GM23338 (cell line): ENCODE results near the gene LAMC3. TPM values are rescaled to one million over a fixed set of nuclear protein-coding genes. Genes with fewer than 3 reads are reported as not detected.

Experiments used
- ATAC-seq: fragments of 200-7000 bp; cut with Tn5 transposase; 3 replicates; pipeline ENCODE4 v1.9.1; 2020
- DNase-seq: peaks from one replicate; pipeline ENCODE4 v3.0.0-alpha.2; 2015; ENCODE audit warnings: low spot score
- H2AFZ ChIP-seq: fragments of 200-600 bp; sonication (generic); 2 replicates; pipeline ENCODE4 v1.8.0; 2016; ENCODE audit warnings: antibody characterized with exemption, mild to moderate bottlenecking, moderate library complexity
- H3F3A ChIP-seq: fragments of 200-600 bp; sonication (generic); replicated peaks from 2 replicates; pipeline ENCODE4 v1.8.0; 2017; ENCODE audit warnings: antibody characterized with exemption, mixed run types, low read depth
- H3K27ac ChIP-seq: fragments of 200-600 bp; sonication (generic); 2 replicates; pipeline ENCODE4 v1.6.1; 2016; ENCODE audit warnings: low read depth
- H3K27me3 ChIP-seq: fragments of 200-600 bp; sonication (generic); 2 replicates; pipeline ENCODE4 v1.8.0; 2016; ENCODE audit warnings: mild to moderate bottlenecking, mixed run types, moderate library complexity; ENCODE audit not compliant: insufficient read depth
- H3K36me3 ChIP-seq: fragments of 200-600 bp; sonication (generic); 2 replicates; pipeline ENCODE4 v1.8.0; 2016; ENCODE audit warnings: mild to moderate bottlenecking; ENCODE audit not compliant: insufficient read depth
- H3K4me1 ChIP-seq: fragments of 200-600 bp; sonication (generic); 2 replicates; pipeline ENCODE4 v1.8.0; 2016; ENCODE audit warnings: mild to moderate bottlenecking, moderate library complexity; ENCODE audit not compliant: insufficient read depth
- H3K4me2 ChIP-seq: fragments of 200-600 bp; sonication (generic); 2 replicates; pipeline ENCODE4 v1.7.1; 2017; ENCODE audit warnings: mixed run types
- H3K4me3 ChIP-seq: fragments of 200-600 bp; sonication (generic); 2 replicates; pipeline ENCODE4 v1.6.1; 2016; ENCODE audit warnings: mixed run types
- H3K79me2 ChIP-seq: fragments of 200-600 bp; sonication (generic); replicated peaks from 2 replicates; pipeline ENCODE4 v1.8.0; 2017; ENCODE audit warnings: mild to moderate bottlenecking; ENCODE audit not compliant: insufficient read depth
- H3K9me2 ChIP-seq: fragments of 200-600 bp; sonication (generic); 2 replicates; pipeline ENCODE4 v1.8.0; 2017; ENCODE audit not compliant: insufficient read depth
- H4K20me1 ChIP-seq: fragments of 200-600 bp; sonication (generic); replicated peaks from 2 replicates; pipeline ENCODE4 v1.8.0; 2017; ENCODE audit warnings: mild to moderate bottlenecking; ENCODE audit not compliant: insufficient read depth
- H3K27ac Mint-ChIP-seq: 2 replicates; pipeline ENCODE4 v1.8.0; 2020; ENCODE audit warnings: inconsistent platforms, mild to moderate bottlenecking, moderate library complexity, mixed read lengths
- H3K27me3 Mint-ChIP-seq: 3 replicates; pipeline ENCODE4 v1.8.0; 2022; ENCODE audit warnings: low read depth, mild to moderate bottlenecking, moderate library complexity, mixed read lengths, inconsistent platforms; ENCODE audit not compliant: insufficient read depth, poor library complexity
- H3K36me3 Mint-ChIP-seq: 3 replicates; pipeline ENCODE4 v1.8.0; 2021; ENCODE audit warnings: low read depth, mild to moderate bottlenecking, inconsistent platforms, moderate library complexity, mixed read lengths
- H3K4me1 Mint-ChIP-seq: 3 replicates; pipeline ENCODE4 v1.8.0; 2020; ENCODE audit warnings: mild to moderate bottlenecking, inconsistent platforms, mixed read lengths
- H3K4me3 Mint-ChIP-seq: 3 replicates; pipeline ENCODE4 v1.8.0; 2021; ENCODE audit warnings: moderate library complexity, mild to moderate bottlenecking, inconsistent platforms, mixed read lengths
- H3K9me3 Mint-ChIP-seq: 3 replicates; pipeline ENCODE4 v1.8.0; 2020; ENCODE audit warnings: moderate library complexity, mild to moderate bottlenecking, inconsistent platforms, mixed read lengths
- CTCF ChIP-seq, 2 experiments: fragments of 200-600 bp in 1 of 2; sonication (generic) in 1 of 2; conservative IDR thresholded peaks; 2 replicates each; pipeline versions ENCODE4 v1.5.1 to v1.6.1; 2016 to 2017; ENCODE audit warnings: antibody characterized with exemption in 2 of 2, low read depth in 2 of 2, mild to moderate bottlenecking in 2 of 2, moderate library complexity in 1 of 2
- REST ChIP-seq: IDR thresholded peaks from one replicate; pipeline ENCODE4 v1.6.1; 2018; ENCODE audit warnings: antibody characterized with exemption; ENCODE audit not compliant: unreplicated experiment
- STAT1 ChIP-seq: IDR thresholded peaks from one replicate; pipeline ENCODE4 v1.6.1; 2016; ENCODE audit warnings: antibody characterized with exemption; ENCODE audit not compliant: unreplicated experiment
- polyA plus RNA-seq: library from polyadenylated mRNA; unstranded; fragments of >200 nt; fragmentation: Nextera tagmentation; extraction: Ambion mirVana; gene quantifications from 2 replicates; pipeline ENCODE4 v1.2.1, GENCODE V29; 2016
- total RNA-seq: library from RNA; depleted of rRNA; stranded (reverse); fragments of >200 nt; shearing (Covaris generic); gene quantifications from 2 replicates; pipeline ENCODE4 v1.2.3, GENCODE V29; 2014
- TF ChIP-seq, protein P1 (sequence below): fragments of 250-450 bp; sonication (Bioruptor Pico); IDR thresholded peaks from 2 replicates; pipeline ENCODE4 v1.5.0; 2020; ENCODE audit warnings: mild to moderate bottlenecking, moderate library complexity

Gene LAMC3
- total and polyA plus RNA-seq, 2 experiments from 2014 or later = 9.0 to 27.4 TPM

DNA sequence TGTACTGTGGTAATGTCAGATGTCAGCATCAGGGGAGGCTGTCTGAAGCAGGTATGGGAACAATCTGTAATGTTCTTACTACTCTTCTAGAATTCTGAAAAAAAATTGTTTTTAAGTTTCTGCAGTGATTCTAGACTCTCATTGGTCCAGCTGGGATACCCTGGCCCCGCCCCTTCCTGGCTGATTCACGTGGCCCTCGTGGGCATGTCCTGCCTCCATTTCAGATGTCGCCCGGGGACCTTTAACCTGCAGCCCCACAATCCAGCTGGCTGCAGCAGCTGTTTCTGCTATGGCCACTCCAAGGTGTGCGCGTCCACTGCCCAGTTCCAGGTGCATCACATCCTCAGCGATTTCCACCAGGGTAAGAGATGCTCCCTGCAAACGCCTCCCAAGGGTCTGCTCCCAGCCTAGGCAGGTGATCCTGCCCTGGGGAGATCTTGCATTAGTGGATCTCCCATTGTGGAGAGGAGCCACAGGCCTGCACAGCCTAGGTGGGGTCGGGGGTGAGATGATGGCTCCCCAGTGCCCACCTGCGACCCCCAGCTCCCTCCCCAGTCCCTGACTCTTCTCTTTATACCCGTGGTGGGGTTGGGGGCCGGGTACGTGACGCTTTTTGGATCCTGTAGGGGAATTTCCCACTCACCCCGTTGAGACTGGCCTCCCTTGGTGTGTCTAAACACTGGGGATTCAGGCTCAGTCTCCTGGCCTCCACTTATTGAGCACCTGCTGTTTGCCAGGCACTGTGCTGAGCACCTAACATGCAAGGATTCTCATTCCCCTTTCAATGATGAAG, 36.5 kb downstream of the LAMC3 start:
- no peaks in the 10 kb centered on the region for H3K9me2 ChIP-seq
- no peaks in the 10 kb centered on the region for H3K79me2 ChIP-seq
- H3K4me2 ChIP-seq = no peak overlapping the region
- no peak overlapping the region for H2AFZ ChIP-seq
- no peak overlapping the region for H3K4me3 ChIP-seq
- TF ChIP-seq CTCF (conservative IDR thresholded peaks at IDR 0.05; ENCODE audit: low read depth in 2 of 2) (no peak), STAT1 (no peak), REST (no peak)
- TF ChIP-seq, protein P1, sequence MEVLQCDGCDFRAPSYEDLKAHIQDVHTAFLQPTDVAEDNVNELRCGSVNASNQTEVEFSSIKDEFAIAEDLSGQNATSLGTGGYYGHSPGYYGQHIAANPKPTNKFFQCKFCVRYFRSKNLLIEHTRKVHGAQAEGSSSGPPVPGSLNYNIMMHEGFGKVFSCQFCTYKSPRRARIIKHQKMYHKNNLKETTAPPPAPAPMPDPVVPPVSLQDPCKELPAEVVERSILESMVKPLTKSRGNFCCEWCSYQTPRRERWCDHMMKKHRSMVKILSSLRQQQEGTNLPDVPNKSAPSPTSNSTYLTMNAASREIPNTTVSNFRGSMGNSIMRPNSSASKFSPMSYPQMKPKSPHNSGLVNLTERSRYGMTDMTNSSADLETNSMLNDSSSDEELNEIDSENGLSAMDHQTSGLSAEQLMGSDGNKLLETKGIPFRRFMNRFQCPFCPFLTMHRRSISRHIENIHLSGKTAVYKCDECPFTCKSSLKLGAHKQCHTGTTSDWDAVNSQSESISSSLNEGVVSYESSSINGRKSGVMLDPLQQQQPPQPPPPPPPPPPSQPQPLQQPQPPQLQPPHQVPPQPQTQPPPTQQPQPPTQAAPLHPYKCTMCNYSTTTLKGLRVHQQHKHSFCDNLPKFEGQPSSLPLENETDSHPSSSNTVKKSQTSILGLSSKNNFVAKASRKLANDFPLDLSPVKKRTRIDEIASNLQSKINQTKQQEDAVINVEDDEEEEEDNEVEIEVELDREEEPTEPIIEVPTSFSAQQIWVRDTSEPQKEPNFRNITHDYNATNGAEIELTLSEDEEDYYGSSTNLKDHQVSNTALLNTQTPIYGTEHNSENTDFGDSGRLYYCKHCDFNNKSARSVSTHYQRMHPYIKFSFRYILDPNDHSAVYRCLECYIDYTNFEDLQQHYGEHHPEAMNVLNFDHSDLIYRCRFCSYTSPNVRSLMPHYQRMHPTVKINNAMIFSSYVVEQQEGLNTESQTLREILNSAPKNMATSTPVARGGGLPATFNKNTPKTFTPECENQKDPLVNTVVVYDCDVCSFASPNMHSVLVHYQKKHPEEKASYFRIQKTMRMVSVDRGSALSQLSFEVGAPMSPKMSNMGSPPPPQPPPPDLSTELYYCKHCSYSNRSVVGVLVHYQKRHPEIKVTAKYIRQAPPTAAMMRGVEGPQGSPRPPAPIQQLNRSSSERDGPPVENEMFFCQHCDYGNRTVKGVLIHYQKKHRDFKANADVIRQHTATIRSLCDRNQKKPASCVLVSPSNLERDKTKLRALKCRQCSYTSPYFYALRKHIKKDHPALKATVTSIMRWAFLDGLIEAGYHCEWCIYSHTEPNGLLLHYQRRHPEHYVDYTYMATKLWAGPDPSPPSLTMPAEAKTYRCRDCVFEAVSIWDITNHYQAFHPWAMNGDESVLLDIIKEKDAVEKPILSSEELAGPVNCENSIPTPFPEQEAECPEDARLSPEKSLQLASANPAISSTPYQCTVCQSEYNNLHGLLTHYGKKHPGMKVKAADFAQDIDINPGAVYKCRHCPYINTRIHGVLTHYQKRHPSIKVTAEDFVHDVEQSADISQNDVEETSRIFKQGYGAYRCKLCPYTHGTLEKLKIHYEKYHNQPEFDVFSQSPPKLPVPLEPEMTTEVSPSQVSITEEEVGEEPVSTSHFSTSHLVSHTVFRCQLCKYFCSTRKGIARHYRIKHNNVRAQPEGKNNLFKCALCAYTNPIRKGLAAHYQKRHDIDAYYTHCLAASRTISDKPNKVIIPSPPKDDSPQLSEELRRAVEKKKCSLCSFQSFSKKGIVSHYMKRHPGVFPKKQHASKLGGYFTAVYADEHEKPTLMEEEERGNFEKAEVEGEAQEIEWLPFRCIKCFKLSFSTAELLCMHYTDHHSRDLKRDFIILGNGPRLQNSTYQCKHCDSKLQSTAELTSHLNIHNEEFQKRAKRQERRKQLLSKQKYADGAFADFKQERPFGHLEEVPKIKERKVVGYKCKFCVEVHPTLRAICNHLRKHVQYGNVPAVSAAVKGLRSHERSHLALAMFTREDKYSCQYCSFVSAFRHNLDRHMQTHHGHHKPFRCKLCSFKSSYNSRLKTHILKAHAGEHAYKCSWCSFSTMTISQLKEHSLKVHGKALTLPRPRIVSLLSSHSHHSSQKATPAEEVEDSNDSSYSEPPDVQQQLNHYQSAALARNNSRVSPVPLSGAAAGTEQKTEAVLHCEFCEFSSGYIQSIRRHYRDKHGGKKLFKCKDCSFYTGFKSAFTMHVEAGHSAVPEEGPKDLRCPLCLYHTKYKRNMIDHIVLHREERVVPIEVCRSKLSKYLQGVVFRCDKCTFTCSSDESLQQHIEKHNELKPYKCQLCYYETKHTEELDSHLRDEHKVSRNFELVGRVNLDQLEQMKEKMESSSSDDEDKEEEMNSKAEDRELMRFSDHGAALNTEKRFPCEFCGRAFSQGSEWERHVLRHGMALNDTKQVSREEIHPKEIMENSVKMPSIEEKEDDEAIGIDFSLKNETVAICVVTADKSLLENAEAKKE = no peak
- no peaks in the 10 kb centered on the region for H4K20me1 ChIP-seq
- no peak for DNase-seq
- Mint-ChIP-seq H3K9me3 (no peaks in the 10 kb centered on the region; the same call in 1 of the 3 replicates), H3K4me3 (no peak overlapping the region), H3K27me3 (no peaks in the 10 kb centered on the region), H3K36me3 (peaks cover 9% of the 10 kb centered on the region), H3K4me1 (no peaks in the 10 kb centered on the region), H3K27ac (no peak overlapping the region)
- ATAC-seq = no peak
- H3K4me1 ChIP-seq = no peaks in the 10 kb centered on the region
- H3K36me3 ChIP-seq = no peaks in the 10 kb centered on the region
- no peaks in the 10 kb centered on the region for H3F3A ChIP-seq
- H3K27me3 ChIP-seq = no peaks in the 10 kb centered on the region
- no peak overlapping the region for H3K27ac ChIP-seq
